ENCODE results near the gene KIAA1755. TPM values are rescaled to one million over a fixed set of nuclear protein-coding genes. Genes with fewer than 3 reads are reported as not detected.
"Not testable (repeated sequence)": the region's sequence is repeated elsewhere in the genome, so short reads cannot be mapped to it uniquely, and the experiment has no call there.

Gene KIAA1755
- total RNA-seq, 4 donors from 2014 or later: 0.24 to 9.9 (median 1.6) TPM

- DNase-seq (ENCODE audit: low spot score) (no peak), ATAC-seq (ENCODE audit: low FRiP score) (no peak)
- TF ChIP-seq, protein P1, sequence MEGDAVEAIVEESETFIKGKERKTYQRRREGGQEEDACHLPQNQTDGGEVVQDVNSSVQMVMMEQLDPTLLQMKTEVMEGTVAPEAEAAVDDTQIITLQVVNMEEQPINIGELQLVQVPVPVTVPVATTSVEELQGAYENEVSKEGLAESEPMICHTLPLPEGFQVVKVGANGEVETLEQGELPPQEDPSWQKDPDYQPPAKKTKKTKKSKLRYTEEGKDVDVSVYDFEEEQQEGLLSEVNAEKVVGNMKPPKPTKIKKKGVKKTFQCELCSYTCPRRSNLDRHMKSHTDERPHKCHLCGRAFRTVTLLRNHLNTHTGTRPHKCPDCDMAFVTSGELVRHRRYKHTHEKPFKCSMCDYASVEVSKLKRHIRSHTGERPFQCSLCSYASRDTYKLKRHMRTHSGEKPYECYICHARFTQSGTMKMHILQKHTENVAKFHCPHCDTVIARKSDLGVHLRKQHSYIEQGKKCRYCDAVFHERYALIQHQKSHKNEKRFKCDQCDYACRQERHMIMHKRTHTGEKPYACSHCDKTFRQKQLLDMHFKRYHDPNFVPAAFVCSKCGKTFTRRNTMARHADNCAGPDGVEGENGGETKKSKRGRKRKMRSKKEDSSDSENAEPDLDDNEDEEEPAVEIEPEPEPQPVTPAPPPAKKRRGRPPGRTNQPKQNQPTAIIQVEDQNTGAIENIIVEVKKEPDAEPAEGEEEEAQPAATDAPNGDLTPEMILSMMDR (IDR thresholded peaks at IDR 0.05): no peak
These were observed 30.6 kb upstream of the KIAA1755 start for GRCh38 chr20:38290829-38291814.

DNA sequence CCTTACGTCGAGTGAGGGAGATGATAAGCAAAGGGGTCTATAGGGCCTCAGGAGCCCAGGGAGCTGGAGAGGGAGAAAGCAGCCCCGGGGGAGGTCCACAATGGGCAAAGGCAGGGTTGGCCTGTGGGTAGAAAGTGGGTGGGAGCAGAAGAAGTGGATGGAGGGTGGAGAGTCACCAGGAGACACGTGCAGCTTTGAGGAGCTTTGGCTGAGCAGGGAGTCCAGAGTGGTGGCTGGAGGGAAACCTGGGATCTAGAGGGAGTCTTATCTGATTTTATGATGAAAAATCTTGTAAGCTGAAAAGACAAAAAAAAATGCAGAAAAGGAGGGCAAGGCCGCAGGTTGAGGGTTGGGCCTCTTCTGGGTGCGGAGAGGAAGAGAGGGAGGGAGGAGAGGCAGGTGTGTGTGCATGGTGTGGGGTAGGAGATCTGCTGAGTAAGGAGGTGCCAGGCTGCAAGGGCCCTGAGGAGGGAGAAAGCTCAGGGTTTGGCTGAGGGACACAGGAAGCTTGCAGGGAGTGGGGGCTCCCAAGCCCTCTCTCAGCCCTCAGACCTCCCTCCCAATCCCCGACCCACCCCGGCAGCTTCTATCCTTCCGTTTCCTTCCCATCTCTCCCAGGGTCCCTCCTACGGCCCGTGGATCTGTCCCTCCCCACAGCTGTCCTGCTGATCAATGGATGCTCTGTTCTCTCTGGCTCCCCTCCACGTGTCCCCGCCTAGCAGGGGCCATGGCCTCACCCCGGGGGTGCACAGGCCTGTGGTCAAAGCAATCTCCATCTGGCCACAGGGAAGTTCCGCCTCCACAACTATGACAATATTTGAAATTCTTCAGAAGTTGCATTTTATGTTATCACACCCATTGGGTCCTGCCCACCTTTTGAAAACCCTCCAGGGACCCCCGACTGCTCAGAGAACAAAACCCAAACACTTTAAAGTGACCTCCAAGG is 26.3 kb upstream of the KIAA1755 start:
- no peak for ATAC-seq (ENCODE audit: low FRiP score)
- TF ChIP-seq, protein P1 (IDR thresholded peaks at IDR 0.05): no peak
- no peak for DNase-seq (ENCODE audit: low spot score)

GRCh38 chr20:38284893-38285444 is 24.4 kb upstream of the KIAA1755 start:
- no peak for ATAC-seq (ENCODE audit: low FRiP score)
- TF ChIP-seq, protein P1 (IDR thresholded peaks at IDR 0.05): no peak
- no peak for DNase-seq (ENCODE audit: low spot score)

GRCh38 chr20:38284066-38284650 is 23.6 kb upstream of the KIAA1755 start:
- not testable (repeated sequence) for ATAC-seq (ENCODE audit: low FRiP score); DNase-seq (ENCODE audit: low spot score)

GRCh38 chr20:38283236-38283635 is 22.7 kb upstream of the KIAA1755 start:
- TF ChIP-seq, protein P1 (IDR thresholded peaks at IDR 0.05): no peak
- ATAC-seq (ENCODE audit: low FRiP score) (no peak), DNase-seq (ENCODE audit: low spot score) (no peak)

GRCh38 chr20:38281176-38281915 is 20.8 kb upstream of the KIAA1755 start:
- ATAC-seq (ENCODE audit: low FRiP score); DNase-seq (ENCODE audit: low spot score): not testable (repeated sequence)

GRCh38 chr20:38278763-38279162 is 18.2 kb upstream of the KIAA1755 start:
- DNase-seq (ENCODE audit: low spot score) (no peak), ATAC-seq (ENCODE audit: low FRiP score) (no peak)
- TF ChIP-seq, protein P1 (IDR thresholded peaks at IDR 0.05): no peak

Data from omental fat pad (tissue), 4 donors.